Pancreas (tissue), 10 donors: ENCODE measurements around the gene DPM2. TPM values are rescaled to one million over a fixed set of nuclear protein-coding genes. Genes with fewer than 3 reads are reported as not detected.
A peak's percentile ranks its signal among the peaks of the same experiment; 100 is the strongest.

Source experiments
- ATAC-seq, 4 donors: fragments of 200-7000 bp; cut with Tn5 transposase; one replicate each; pipeline versions ENCODE4 v1.8.0 to v1.9.1; 2020; ENCODE audit warnings: mild to moderate bottlenecking in 4 of 4, moderate library complexity in 4 of 4
- DNase-seq, 6 donors: peaks; one replicate each; pipeline ENCODE4 v3.0.0-alpha.2; 2020
- FAIRE-seq: peaks from 2 replicates; lab custom pipeline; 2012; peaks lifted over from hg19 to GRCh38; lab: Jason Lieb, UNC
- H3K27ac ChIP-seq, 4 donors: fragments of 200-600 bp; sonication (generic); 1 replicate in 3 of 4; 2 replicates in 1 of 4; pipeline versions ENCODE4 v1.5.0 to v1.8.0; 2020
- H3K27me3 ChIP-seq, 4 donors: fragments of 200-600 bp; one replicate each; pipeline ENCODE4 v1.8.0; 2021
- H3K36me3 ChIP-seq, 3 donors: fragments of 200-600 bp; sonication (generic) in 1 of 3; one replicate each; pipeline versions ENCODE4 v1.5.0 to v1.8.0; 2020 to 2021
- H3K4me1 ChIP-seq, 3 donors: fragments of 200-600 bp; one replicate each; pipeline ENCODE4 v1.8.0; 2021
- H3K4me3 ChIP-seq, 4 donors: fragments of 200-600 bp; sonication (generic) in 2 of 4; one replicate each; pipeline versions ENCODE4 v1.5.0 to v1.8.0; 2020 to 2021
- H3K9me3 ChIP-seq, 4 donors: fragments of 200-600 bp; one replicate each; pipeline ENCODE4 v1.8.0; 2021
- WGBS, 2 donors: extraction: QIAGEN DNeasy Blood & Tissue Kit; methylation state at CpG; one replicate each; pipeline ENCODE4 v1.1.7; 2013; 5-methylcytosine and 5-hydroxymethylcytosine counted together
- intact Hi-C, 3 donors: fragments of 100-400 bp; cut with DNase I; formaldehyde crosslinking; loops; one replicate each; pipeline versions ENCODE4 v1.11.1 to v1.14.2; 2022
- polyA plus RNA-seq, 2 donors: library from polyadenylated mRNA; stranded (reverse); fragments of 200-250 nt; gene quantifications; one replicate each; pipeline ENCODE4 v1.2.3, GENCODE V29; 2013
- total RNA-seq, 6 donors: library from RNA; stranded (reverse); fragmentation: NEBNext Ultra II Directional in 4 of 6; extraction: Animal tissue kit (Norgen Biotek cat#: 25700) in 4 of 6; gene quantifications; one replicate each; pipeline versions ENCODE4 v1.2.1 to v1.2.4, GENCODE V29; 2021 to 2023
- TF ChIP-seq, protein P1 (sequence below), 4 donors: fragments of 200-600 bp; sonication (generic) in 3 of 4; IDR thresholded peaks; one replicate each; pipeline versions ENCODE4 v1.5.0 to v1.8.0; 2021; ENCODE audit warnings: antibody characterized with exemption in 4 of 4
- donor health status: healthy with polysubstance abuse.
- donor health status: DM: no; HTN: no; CAD: no; lungs with moderate emphysema.
- donor health status: DM: no; HTN: no; CAD: no.
- donor health status: control.
- donor health status: control.
- donor health status: Bipolar disorder and iron deficiency.
- donor health status: DM: yes; HTN: yes; CAD: no.
- donor health status: DM: no; HTN: no; CAD: no.
- donor health status: DM: no; HTN: no; CAD: no.
- donor health status: DM: yes; HTN: yes; CAD: no.

DPM2 gene
- total and polyA plus RNA-seq, 8 donors, result 19.6 to 56.8 (median 27.8) TPM

GRCh38 chr9:127918183-127919107, 19.2 kb downstream of the DPM2 start:
- Histone ChIP-seq H3K27ac (peak overlapping the region in 2 of 4 donors; percentile 10 to 58), H3K9me3 (no peaks in the 10 kb centered on the region), H3K4me3 (no peak overlapping the region), H3K4me1 (peaks cover 5 to 40% (median 9%) of the 10 kb centered on the region in 3 donors), H3K36me3 (no peaks in the 10 kb centered on the region), H3K27me3 (no peaks in the 10 kb centered on the region)
- 88 to 89% methylated on average over 8 of the region's 8 CpGs for WGBS, 2 donors
- FAIRE-seq (no peak), DNase-seq (peak in 2 of 6 donors; percentile 63 to 76), ATAC-seq (no peak)
- TF ChIP-seq, protein P1, sequence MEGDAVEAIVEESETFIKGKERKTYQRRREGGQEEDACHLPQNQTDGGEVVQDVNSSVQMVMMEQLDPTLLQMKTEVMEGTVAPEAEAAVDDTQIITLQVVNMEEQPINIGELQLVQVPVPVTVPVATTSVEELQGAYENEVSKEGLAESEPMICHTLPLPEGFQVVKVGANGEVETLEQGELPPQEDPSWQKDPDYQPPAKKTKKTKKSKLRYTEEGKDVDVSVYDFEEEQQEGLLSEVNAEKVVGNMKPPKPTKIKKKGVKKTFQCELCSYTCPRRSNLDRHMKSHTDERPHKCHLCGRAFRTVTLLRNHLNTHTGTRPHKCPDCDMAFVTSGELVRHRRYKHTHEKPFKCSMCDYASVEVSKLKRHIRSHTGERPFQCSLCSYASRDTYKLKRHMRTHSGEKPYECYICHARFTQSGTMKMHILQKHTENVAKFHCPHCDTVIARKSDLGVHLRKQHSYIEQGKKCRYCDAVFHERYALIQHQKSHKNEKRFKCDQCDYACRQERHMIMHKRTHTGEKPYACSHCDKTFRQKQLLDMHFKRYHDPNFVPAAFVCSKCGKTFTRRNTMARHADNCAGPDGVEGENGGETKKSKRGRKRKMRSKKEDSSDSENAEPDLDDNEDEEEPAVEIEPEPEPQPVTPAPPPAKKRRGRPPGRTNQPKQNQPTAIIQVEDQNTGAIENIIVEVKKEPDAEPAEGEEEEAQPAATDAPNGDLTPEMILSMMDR (IDR thresholded peaks at IDR 0.05), result no peak
- intact Hi-C loops, result no loop called here

DNA sequence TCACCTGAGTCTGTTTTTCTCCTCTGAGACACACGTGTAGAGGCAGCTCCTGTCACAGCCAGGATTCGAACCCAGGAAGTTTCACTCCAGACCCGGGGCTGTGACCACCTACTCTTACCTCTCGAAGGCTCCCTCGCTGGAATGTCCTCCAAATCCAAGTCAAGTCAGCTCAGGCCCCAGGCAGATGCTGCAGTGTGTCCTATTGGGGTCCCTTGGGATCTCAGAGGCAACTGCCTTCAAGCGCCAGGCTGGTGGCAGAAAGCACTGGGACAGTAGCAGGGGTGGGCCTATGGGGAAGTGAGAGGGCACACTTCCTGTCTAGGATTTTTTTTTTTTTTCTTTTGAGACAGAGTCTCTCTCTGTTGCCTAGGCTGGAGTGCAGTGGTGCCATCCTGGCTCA, 20.1 kb downstream of the DPM2 start:
- TF ChIP-seq, protein P1 (IDR thresholded peaks at IDR 0.05), result no peak
- H3K4me1 ChIP-seq, result peaks cover 9 to 40% (median 10%) of the 10 kb centered on the region in 3 donors

DNA sequence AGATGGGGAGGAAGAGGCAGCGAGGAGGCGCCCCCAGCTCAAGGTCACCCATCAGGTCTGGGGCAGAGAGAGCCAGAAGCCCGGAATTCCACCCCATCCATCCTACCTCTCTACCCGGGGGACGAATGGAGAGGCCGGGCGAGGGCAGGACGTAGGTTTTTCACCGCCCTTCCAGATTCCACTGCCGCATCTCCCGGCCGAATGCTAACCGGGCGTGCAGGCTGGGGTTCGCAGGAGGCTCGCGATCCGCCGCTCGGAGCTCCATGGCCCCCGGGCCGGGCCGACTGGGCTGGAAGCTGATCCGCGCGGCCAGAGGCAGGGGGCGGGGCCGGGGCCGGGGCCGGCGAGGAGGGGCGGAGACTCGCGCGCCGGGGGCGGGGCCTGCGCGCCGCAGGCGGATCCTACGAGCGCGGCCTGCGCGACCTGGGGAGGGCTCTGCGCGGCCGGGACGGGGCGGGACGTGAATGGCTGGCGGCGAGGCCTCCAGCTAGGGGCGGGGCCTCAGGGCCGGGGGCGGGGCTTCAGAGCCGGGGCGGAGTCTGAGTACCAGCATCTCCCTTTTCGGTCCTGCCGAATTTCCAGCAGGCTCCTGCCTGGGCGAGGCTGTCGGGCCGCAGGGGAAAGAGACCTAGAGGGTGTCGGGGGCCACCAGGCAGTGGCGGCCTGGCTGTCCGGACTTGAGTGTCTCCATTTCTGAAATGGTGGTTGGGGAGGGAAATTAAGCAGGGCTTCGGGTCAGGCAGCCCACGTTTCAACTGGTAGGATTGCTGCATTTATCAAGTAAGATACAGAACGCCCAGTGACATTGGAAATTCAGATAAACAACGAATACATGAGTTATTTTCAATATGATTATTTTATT, 20.7 kb downstream of the DPM2 start, which contains the start of gene ST6GALNAC4:
TSS of gene ST6GALNAC4 (minus strand) at position 322 of the 862 bp plus-strand sequence. CDS start 622 bp downstream, outside the sequence.
- Histone ChIP-seq H3K27me3 (no peaks in the 10 kb centered on the region), H3K9me3 (no peaks in the 10 kb centered on the region), H3K4me1 (peaks cover 9 to 40% (median 14%) of the 10 kb centered on the region in 3 donors), H3K4me3 (peak within 1 kb of the TSS; percentile 48 to 66 (median 58)), H3K27ac (peak within 1 kb of the TSS; percentile 58 to 78 (median 70)), H3K36me3 (peaks cover 0 to 5% (median 5%) of the 10 kb centered on the region in 3 donors)
- 2% methylated on average over 53 to 71 of the region's 71 CpGs for WGBS, 2 donors
- FAIRE-seq (no peak), DNase-seq (peak; percentile 91 to 99 (median 97)), ATAC-seq (peak; percentile 86 to 91 (median 88))
- intact Hi-C loops, result no loop called here
- TF ChIP-seq, protein P1 (IDR thresholded peaks at IDR 0.05), result no peak

More for the DNA sequence above, 20.1 kb downstream of the DPM2 start:
- WGBS, 2 donors, result 52 to 65% methylated on average over 6 of the region's 6 CpGs
- DNase-seq (peak in 1 of 6 donors; percentile 36), ATAC-seq (no peak), FAIRE-seq (no peak)
- H3K27ac ChIP-seq, result no peak overlapping the region
- no peak overlapping the region for H3K4me3 ChIP-seq
- H3K9me3 ChIP-seq, result no peaks in the 10 kb centered on the region
- intact Hi-C loops, result no loop called here
- H3K36me3 ChIP-seq, result no peaks in the 10 kb centered on the region
- no peaks in the 10 kb centered on the region for H3K27me3 ChIP-seq

- no peaks in the 10 kb centered on the region for H3K9me3 ChIP-seq
- WGBS, 2 donors, result 14 to 18% methylated on average over 27 of the region's 27 CpGs
- intact Hi-C loops, result no loop called here
- peak overlapping the region; percentile 48 to 66 (median 58) for H3K4me3 ChIP-seq
- peak overlapping the region; percentile 58 to 78 (median 70) for H3K27ac ChIP-seq
- TF ChIP-seq, protein P1 (IDR thresholded peaks at IDR 0.05), result no peak
- DNase-seq (peak in 2 of 6 donors; percentile 60 to 71), FAIRE-seq (no peak), ATAC-seq (peak; percentile 8 to 35 (median 30))
- peaks cover 9 to 35% (median 14%) of the 10 kb centered on the region in 3 donors for H3K4me1 ChIP-seq
- no peaks in the 10 kb centered on the region for H3K27me3 ChIP-seq
- peaks cover 0 to 12% (median 5%) of the 10 kb centered on the region in 3 donors for H3K36me3 ChIP-seq
Measured at GRCh38 chr9:127915801-127916719, 21.6 kb downstream of the DPM2 start.
